GM23338 (cell line): ENCODE measurements around the gene SMURF1.

ENCODE experiments used
- CREB1 ChIP-seq: fragments of 250-450 bp; sonication (Bioruptor Pico); IDR thresholded peaks from 2 replicates; pipeline ENCODE4 v1.5.0; 2020; ENCODE audit warnings: low read depth, mild to moderate bottlenecking, moderate library complexity
- TF ChIP-seq, protein P1 (sequence below), 2 experiments: fragments of 200-600 bp in 1 of 2; sonication (generic) in 1 of 2; conservative IDR thresholded peaks; 2 replicates each; pipeline versions ENCODE4 v1.5.1 to v1.6.1; 2016 to 2017; ENCODE audit warnings: antibody characterized with exemption in 2 of 2, low read depth in 2 of 2, mild to moderate bottlenecking in 2 of 2, moderate library complexity in 1 of 2
- TF ChIP-seq, protein P2 (sequence below): IDR thresholded peaks from 2 replicates; pipeline ENCODE4 v1.6.1; 2016; ENCODE audit warnings: antibody characterized with exemption

DNA sequence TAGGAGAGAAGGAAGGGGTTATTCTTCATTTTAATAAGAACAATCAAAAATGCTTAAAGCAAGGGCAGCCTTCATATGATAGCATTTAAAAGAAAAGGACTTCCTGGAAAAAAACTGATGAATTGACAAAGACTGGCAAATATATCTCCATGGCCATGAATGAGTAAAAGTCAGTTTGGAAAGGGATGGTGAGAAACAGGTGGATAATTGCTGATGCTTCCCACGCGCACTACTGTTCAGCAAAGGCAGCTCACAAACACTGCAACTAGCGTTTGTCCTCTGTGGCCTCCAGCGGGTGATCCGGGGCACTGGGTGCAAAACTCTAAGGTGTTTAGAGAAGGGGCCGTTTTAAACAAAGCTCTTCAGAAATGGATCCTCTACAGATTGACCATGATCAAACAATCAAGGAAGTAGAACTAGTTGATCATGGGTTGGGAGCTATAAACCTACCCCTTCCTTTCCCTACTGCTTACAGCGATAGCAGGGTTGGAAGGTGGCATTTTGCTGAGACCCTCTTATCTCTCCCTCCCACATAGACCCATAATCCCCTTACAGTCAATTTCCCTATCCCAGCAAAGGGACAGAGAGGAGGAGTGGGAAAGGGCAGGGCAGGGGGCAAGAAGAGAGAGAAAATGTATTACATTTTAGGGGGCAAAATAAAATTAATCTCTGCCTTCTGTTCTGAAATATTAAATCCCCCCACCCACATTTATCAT, 53.8 kb downstream of the SMURF1 start:
- TF ChIP-seq, protein P1, sequence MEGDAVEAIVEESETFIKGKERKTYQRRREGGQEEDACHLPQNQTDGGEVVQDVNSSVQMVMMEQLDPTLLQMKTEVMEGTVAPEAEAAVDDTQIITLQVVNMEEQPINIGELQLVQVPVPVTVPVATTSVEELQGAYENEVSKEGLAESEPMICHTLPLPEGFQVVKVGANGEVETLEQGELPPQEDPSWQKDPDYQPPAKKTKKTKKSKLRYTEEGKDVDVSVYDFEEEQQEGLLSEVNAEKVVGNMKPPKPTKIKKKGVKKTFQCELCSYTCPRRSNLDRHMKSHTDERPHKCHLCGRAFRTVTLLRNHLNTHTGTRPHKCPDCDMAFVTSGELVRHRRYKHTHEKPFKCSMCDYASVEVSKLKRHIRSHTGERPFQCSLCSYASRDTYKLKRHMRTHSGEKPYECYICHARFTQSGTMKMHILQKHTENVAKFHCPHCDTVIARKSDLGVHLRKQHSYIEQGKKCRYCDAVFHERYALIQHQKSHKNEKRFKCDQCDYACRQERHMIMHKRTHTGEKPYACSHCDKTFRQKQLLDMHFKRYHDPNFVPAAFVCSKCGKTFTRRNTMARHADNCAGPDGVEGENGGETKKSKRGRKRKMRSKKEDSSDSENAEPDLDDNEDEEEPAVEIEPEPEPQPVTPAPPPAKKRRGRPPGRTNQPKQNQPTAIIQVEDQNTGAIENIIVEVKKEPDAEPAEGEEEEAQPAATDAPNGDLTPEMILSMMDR (conservative IDR thresholded peaks at IDR 0.05; ENCODE audit: low read depth in 2 of 2): no peak
- TF ChIP-seq, protein P2, sequence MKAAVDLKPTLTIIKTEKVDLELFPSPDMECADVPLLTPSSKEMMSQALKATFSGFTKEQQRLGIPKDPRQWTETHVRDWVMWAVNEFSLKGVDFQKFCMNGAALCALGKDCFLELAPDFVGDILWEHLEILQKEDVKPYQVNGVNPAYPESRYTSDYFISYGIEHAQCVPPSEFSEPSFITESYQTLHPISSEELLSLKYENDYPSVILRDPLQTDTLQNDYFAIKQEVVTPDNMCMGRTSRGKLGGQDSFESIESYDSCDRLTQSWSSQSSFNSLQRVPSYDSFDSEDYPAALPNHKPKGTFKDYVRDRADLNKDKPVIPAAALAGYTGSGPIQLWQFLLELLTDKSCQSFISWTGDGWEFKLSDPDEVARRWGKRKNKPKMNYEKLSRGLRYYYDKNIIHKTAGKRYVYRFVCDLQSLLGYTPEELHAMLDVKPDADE: no peak
- TF ChIP-seq CREB1: no peak
